ENCODE results near the gene ZC3H10.

DNA sequence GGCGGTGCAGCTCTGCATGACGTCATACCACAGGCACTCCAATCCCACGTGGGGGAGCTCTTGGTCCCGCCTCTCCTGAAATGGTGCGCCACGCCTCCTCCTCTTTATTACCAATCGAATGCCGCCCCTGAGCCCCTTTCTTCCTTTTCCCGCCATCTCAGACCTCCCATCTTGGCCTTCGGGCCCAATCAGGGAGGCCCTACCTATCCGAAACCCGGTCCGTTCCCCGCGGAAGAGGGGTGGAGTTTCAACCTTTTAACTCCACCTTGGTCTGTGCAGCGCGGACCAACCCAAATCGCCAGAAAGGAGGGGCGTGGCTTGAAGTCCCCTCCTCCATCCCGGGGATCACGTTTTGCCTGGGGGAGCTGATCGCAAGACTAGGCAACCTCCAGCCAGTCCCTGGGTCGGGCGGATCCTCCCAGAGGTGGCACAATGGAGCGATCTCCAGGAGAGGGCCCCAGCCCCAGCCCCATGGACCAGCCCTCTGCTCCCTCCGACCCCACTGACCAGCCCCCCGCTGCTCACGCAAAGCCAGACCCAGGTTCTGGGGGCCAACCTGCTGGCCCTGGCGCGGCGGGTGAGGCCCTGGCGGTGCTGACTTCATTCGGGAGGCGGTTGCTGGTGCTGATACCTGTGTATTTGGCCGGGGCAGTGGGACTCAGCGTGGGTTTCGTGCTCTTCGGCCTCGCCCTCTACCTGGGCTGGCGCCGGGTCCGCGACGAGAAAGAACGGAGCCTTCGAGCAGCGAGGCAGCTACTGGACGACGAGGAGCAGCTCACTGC, 10.0 kb downstream of the ZC3H10 start, which contains the start of gene ESYT1:
- TF ChIP-seq, protein P1, sequence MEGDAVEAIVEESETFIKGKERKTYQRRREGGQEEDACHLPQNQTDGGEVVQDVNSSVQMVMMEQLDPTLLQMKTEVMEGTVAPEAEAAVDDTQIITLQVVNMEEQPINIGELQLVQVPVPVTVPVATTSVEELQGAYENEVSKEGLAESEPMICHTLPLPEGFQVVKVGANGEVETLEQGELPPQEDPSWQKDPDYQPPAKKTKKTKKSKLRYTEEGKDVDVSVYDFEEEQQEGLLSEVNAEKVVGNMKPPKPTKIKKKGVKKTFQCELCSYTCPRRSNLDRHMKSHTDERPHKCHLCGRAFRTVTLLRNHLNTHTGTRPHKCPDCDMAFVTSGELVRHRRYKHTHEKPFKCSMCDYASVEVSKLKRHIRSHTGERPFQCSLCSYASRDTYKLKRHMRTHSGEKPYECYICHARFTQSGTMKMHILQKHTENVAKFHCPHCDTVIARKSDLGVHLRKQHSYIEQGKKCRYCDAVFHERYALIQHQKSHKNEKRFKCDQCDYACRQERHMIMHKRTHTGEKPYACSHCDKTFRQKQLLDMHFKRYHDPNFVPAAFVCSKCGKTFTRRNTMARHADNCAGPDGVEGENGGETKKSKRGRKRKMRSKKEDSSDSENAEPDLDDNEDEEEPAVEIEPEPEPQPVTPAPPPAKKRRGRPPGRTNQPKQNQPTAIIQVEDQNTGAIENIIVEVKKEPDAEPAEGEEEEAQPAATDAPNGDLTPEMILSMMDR (IDR thresholded peaks at IDR 0.05; ENCODE audit: insufficient read depth, low read length, poor library complexity, severe bottlenecking), result no peak
- no peak for TF ChIP-seq EZH2phosphoT487 (conservative IDR thresholded peaks at IDR 0.05; ENCODE audit: low read length)
